Measurements from ENCODE around the gene ABT1.

The ABT1 gene

DNA sequence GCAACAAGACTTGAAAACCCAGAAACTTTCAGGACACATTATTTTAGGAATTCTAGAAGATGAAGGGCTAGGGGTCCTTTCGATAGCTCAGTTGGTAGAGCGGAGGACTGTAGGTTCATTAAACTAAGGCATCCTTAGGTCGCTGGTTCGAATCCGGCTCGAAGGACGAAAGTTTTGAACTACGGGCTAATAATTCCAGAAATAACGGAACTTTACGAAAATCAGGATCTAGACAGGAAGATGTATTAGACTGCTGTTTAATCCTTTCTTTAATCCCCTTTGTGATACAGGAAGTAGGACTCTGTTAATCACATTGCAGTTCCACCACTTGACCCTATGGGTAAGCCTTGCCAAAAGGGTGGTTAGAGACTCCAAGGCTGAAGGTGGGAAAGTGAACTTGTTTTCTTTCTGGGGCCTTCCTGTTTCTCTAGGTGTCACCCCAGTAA, 21.2 kb upstream of the ABT1 start:
- no peak for DNase-seq

DNA sequence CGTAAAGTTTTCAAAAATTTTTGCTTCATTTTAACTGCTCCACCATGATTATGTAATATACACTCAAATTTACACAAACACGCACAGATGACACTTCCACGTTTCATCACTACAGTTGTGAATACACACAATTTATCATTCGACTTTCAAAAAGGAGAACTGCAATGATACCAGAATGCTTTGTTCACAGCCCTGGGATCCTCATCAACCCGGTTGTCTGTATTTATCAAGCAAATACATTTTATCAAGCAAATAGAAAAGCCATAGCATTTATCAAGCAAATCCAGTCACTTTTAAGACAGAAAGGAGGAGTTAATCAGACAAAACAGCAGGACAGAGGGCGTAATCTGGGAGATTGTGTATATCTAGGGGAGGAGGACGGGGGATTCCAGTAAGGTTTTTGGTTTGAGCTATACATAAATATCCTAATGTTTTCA, 20.3 kb upstream of the ABT1 start:
- no peak for DNase-seq

- DNase-seq: no peak
Observed at GRCh38 chr6:26576929-26577719, 19.6 kb upstream of the ABT1 start.

- DNase-seq: no peak
Observed at GRCh38 chr6:26577720-26578072, 19.1 kb upstream of the ABT1 start.

DNA sequence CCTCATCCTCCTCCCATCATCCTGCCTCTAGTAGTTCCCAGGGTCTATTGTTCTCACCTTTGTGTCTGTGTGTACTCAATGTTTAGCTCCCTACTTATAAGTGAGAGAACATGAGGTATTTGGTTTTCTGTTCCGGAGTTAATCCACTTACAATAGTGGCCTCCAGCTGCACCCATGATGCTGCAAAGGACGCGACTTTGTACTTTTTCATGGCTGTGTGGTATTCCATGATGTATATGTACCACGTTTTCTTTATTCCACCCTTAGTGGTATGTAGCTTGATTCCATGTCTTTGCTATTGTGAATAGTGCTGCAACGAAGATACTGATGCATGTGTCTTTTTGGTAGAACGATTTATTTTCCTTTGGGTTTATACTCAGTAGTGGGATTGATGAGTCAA, 18.5 kb upstream of the ABT1 start:
- DNase-seq: no peak

- DNase-seq: no peak
Observed at GRCh38 chr6:26578741-26579140, 18.0 kb upstream of the ABT1 start.

DNA sequence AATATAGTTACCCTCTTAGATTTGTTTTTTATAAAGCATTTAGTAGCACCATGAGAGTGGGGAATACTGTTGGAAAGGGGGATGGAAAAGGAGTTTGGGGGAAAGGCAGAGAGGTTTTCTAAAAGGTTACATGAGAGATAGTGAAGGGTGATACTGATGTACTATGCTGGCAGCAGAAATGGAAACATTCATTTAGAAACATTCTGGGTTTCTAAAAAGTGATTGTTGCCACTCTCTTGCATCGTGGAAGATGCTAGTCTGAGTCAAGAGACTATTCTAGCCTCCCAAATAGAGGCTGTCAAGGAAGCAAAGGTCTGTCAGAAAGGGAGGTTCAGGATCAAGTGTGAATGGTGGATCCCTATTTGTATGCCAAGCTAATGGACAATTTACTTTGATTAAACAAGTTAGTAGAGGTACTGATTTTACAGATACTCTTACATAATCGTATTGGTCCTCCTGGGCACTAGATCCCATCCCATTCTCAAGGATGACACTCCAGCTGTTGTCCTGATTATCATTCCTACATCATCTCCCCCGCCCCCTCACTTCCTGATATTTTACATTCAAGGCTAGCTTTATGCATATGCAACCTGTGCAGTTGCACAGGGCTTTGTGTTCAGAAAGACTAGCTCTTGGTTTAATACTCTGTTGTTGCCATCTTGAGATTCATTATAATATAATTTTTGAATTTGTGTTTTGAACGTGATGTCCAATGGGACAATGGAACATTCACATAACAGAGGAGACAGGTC, 15.4 kb upstream of the ABT1 start:
- no peak for DNase-seq

DNA sequence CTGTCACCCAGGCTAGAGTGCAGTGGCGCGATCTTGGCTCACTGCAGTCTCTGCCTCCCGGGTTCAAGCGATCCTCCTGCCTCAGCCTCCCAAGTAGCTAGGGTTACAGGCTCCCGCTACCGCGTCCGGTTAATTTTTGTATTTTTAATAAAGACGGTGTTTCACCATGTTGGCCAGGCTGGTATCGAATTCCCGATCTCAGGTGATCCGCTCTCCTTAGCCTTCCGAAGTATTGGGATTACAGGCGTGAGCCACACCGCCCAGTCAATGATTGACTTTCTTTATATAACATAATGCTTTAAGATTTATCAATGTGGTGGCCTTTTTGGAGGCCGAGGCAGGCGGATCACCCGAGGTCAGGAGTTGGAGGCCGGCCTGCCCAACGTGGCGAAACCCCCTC, 7.8 kb upstream of the ABT1 start:
- no peak for DNase-seq

- DNase-seq: no peak
Observed at GRCh38 chr6:26592649-26593048, 4.1 kb upstream of the ABT1 start.

GRCh38 chr6:26593278-26594130, 3.2 kb upstream of the ABT1 start:
- no peak for DNase-seq

DNA sequence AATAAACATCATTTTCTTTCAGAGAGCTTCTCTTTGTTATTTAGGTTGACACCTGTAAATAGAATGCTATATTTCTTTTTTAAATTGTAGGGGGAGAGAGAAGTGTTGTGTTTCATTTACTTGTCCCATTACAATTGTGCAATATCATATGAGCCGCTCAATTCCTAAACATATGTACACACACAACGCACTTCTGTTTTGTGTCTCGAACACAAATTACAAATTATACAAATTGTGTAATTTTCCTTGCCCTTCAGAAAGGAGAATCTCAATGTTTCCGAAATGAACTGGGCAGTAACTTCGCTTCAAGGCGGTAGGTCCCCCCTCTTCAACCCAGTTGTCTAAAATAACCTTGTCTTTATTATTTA, 2.6 kb upstream of the ABT1 start:
- no peak for DNase-seq

DNA sequence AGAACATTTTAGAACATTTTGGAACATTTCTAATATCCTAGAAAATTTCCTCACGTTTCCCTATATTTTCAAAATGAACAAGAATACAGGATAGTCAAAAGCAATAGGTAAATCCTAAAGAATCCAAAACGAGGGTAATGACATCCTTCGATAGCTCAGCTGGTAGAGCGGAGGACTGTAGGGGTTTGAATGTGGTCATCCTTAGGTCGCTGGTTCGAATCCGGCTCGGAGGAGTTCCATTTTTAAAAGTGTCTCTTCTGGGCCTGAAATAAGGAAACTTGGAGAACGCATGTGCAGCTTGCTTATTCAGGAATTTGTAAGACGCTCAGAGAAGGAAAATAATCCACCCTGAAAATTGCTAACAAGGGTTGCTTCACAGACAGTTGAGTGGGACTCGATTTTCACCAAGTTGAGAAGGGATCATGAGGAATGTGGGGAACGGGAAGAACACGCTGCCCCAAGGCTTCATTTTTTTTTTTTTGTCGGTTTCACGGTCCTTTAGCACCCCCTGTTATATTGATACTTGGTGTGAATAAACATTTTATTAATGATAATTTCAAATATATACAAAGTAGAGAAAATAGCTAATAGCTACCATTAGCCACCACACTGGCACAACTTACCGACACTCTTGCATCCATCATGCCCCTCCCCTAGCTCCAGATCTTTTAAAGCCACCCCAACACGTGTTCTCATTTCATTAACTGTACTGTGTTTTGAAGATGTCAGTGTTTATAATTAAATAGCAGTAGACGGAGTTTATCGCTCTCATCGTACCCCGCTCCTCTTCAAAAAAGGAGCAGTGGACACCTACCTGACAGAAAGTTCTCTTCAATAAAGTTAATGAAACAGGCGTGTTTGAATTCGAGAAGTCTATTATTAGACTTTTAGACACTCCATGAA, 1.8 kb upstream of the ABT1 start:
- no peak for DNase-seq

GRCh38 chr6:26595669-26596269, 984 bp upstream of the ABT1 start:
- DNase-seq: peak; percentile 90

- no peak for DNase-seq
Observed at GRCh38 chr6:26597389-26597766, 625 bp downstream of the ABT1 start.

GRCh38 chr6:26597821-26598220, 1.1 kb downstream of the ABT1 start:
- DNase-seq: no peak

DNA sequence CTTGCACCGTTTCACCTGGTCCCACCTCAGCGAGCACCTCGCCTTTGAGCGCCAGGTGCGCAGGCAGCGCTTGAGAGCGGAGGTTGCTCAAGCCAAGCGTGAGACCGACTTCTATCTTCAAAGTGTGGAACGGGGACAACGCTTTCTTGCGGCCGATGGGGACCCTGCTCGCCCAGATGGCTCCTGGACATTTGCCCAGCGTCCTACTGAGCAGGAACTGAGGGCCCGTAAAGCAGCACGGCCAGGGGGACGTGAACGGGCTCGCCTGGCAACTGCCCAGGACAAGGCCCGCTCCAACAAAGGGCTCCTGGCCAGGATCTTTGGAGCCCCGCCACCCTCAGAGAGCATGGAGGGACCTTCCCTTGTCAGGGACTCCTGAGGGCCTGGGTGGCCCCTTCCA, 1.5 kb downstream of the ABT1 start:
- DNase-seq: peak; percentile 45

GRCh38 chr6:26599134-26599533, 2.4 kb downstream of the ABT1 start:
- DNase-seq: no peak

DNA sequence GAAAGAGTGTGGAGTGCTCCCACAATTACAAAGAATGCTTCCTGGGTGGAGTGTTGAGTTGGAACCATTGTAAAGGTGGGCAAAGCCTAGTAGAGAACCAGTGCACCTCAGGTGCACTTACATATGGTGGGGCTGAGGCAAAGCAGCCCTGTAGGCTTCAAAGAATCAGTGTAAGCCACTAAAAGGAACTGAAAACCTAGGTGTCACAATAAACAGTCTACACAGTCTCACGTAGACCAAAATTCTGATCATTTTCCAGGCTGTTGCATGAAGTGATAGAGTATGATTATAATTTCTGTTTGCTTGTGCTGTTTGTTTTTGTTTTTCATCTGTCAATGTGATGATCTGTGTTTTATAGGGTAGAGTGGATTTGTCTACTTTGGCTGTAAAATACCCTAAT, 2.8 kb downstream of the ABT1 start:
- DNase-seq: no peak

- DNase-seq: no peak
Observed at GRCh38 chr6:26600759-26601158, 4.0 kb downstream of the ABT1 start.

GRCh38 chr6:26602262-26602661, 5.5 kb downstream of the ABT1 start:
- DNase-seq: no peak

DNA sequence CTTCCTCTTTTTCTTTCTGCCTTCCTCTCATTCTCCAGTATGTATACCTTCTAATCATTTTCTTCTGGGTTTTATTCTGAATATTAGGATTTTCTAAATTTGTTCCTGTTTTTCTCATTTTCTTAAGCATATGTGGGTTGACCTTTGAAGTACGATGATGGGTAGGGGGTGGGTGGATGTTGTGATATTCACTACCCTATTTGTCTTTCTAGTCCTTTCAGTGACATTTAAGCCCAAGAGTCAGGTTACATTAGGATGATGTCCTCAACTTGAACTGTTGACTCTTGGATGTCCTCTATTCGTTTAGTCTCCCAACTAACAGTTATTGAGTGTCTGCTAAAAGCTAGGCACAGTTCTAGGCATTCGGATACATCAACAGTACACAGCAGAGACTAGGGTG, 7.3 kb downstream of the ABT1 start:
- no peak for DNase-seq

DNA sequence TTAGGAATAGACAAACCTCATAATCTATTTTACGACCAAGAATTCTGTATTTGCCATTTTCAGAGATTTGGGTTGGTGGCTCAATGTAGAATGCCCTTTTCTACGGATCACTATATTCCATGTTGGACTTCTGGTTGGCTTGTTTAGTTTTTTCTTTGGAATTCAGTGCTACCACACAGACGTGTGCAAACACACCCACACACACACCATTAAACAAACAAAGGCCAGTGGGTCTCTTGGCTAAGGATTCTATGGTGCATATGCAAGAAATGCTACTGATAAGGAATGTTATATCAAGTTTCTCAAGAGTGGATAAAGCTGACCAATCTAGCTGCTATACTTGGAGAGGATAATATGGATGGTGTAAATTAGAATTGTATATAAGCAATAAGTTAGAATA, 8.0 kb downstream of the ABT1 start:
- no peak for DNase-seq

All from NCI-H1105 (cell line).